ENCODE data around the gene PLCXD1. TPM values are rescaled to one million over a fixed set of nuclear protein-coding genes. Genes with fewer than 3 reads are reported as not detected.

PLCXD1 gene
- total and polyA plus RNA-seq, 4 donors: 2.6 to 25.7 (median 12.8) TPM

DNA sequence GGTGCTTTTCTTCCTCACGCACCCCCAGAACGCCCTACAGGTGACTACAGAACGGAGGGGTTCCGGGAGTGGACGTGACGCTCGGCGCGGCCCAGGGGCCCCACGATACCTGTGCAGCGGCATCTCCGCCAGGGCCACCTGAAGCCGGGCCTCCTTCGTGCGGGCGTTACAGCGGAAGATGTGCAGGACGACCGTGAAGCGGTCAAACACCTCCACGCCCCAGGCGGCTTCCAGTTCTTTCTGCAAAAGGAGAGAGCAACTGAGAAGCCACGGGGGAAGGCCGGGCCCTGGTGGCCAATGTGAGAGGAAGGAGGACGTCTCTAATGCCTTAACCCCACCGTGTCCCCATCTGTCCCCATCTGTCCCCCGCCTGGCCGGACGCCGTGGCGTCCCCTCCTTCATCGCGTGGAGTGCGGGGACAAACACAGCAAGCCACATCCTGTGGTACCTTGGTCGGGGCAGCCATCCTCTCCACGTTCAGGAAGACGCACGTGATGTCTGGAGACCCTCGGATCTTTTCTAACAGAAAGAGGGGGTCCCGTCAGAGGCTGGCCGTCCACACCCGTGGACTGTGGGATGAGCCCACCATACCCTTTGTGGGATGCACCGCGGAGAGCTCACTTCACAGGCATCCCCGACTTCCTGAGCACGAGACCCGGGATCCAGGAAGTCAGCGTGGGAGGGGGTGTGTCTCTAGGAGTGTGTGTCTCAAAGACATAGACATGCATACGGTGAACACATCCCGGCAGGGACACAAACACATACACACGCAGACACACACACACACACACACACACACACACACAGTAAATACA is 33.8 kb downstream of the PLCXD1 start:
- Histone ChIP-seq H3K27me3 (ENCODE audit: control insufficient read depth in 4 of 4, insufficient read depth in 4 of 4, low read length in 3 of 4) (no peaks in the 10 kb centered on the region), H3K9me3 (ENCODE audit: control insufficient read depth in 4 of 4, low read length in 3 of 4) (no peaks in the 10 kb centered on the region), H3K4me1 (ENCODE audit: control insufficient read depth in 4 of 4, insufficient read depth in 4 of 4, low read length in 3 of 4) (peaks cover 2 to 11% (median 6%) of the 10 kb centered on the region in 4 donors), H3K4me3 (ENCODE audit: low read depth in 1 of 3, low read length in 3 of 3) (no peak overlapping the region), H3K27ac (ENCODE audit: low read depth in 1 of 2, low read length in 2 of 2) (no peak overlapping the region), H3K9ac (ENCODE audit: low read depth in 1 of 2, low read length in 2 of 2) (no peak overlapping the region), H3K36me3 (ENCODE audit: control insufficient read depth in 4 of 4, insufficient read depth in 3 of 4, low read depth in 1 of 4, low read length in 3 of 4) (peaks cover 7 to 46% (median 34%) of the 10 kb centered on the region in 4 donors)
- TF ChIP-seq HNF4G (IDR thresholded peaks at IDR 0.05) (no peak), FOXA1 (IDR thresholded peaks at IDR 0.05) (no peak), EGR1 (IDR thresholded peaks at IDR 0.05; ENCODE audit: low read depth in 2 of 2) (no peak), TAF1 (conservative IDR thresholded peaks at IDR 0.05) (no peak), FOXA2 (IDR thresholded peaks at IDR 0.05) (no peak), YY1 (IDR thresholded peaks at IDR 0.05) (no peak), GABPA (IDR thresholded peaks at IDR 0.05 in 1 of 2, conservative IDR thresholded peaks at IDR 0.05 in 1 of 2) (no peak), HNF4A (conservative IDR thresholded peaks at IDR 0.05) (no peak), NR2F2 (IDR thresholded peaks at IDR 0.05) (no peak), SP1 (IDR thresholded peaks at IDR 0.05) (no peak), RAD21 (IDR thresholded peaks at IDR 0.05) (no peak), JUND (IDR thresholded peaks at IDR 0.05) (no peak)
- TF ChIP-seq, protein P1, sequence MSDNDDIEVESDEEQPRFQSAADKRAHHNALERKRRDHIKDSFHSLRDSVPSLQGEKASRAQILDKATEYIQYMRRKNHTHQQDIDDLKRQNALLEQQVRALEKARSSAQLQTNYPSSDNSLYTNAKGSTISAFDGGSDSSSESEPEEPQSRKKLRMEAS (IDR thresholded peaks at IDR 0.05): no peak
- TF ChIP-seq, protein P2, sequence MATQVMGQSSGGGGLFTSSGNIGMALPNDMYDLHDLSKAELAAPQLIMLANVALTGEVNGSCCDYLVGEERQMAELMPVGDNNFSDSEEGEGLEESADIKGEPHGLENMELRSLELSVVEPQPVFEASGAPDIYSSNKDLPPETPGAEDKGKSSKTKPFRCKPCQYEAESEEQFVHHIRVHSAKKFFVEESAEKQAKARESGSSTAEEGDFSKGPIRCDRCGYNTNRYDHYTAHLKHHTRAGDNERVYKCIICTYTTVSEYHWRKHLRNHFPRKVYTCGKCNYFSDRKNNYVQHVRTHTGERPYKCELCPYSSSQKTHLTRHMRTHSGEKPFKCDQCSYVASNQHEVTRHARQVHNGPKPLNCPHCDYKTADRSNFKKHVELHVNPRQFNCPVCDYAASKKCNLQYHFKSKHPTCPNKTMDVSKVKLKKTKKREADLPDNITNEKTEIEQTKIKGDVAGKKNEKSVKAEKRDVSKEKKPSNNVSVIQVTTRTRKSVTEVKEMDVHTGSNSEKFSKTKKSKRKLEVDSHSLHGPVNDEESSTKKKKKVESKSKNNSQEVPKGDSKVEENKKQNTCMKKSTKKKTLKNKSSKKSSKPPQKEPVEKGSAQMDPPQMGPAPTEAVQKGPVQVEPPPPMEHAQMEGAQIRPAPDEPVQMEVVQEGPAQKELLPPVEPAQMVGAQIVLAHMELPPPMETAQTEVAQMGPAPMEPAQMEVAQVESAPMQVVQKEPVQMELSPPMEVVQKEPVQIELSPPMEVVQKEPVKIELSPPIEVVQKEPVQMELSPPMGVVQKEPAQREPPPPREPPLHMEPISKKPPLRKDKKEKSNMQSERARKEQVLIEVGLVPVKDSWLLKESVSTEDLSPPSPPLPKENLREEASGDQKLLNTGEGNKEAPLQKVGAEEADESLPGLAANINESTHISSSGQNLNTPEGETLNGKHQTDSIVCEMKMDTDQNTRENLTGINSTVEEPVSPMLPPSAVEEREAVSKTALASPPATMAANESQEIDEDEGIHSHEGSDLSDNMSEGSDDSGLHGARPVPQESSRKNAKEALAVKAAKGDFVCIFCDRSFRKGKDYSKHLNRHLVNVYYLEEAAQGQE (IDR thresholded peaks at IDR 0.05): no peak
- TF ChIP-seq, protein P3, sequence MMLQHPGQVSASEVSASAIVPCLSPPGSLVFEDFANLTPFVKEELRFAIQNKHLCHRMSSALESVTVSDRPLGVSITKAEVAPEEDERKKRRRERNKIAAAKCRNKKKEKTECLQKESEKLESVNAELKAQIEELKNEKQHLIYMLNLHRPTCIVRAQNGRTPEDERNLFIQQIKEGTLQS (IDR thresholded peaks at IDR 0.05): no peak
- TF ChIP-seq, protein P4, sequence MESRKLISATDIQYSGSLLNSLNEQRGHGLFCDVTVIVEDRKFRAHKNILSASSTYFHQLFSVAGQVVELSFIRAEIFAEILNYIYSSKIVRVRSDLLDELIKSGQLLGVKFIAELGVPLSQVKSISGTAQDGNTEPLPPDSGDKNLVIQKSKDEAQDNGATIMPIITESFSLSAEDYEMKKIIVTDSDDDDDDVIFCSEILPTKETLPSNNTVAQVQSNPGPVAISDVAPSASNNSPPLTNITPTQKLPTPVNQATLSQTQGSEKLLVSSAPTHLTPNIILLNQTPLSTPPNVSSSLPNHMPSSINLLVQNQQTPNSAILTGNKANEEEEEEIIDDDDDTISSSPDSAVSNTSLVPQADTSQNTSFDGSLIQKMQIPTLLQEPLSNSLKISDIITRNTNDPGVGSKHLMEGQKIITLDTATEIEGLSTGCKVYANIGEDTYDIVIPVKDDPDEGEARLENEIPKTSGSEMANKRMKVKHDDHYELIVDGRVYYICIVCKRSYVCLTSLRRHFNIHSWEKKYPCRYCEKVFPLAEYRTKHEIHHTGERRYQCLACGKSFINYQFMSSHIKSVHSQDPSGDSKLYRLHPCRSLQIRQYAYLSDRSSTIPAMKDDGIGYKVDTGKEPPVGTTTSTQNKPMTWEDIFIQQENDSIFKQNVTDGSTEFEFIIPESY (IDR thresholded peaks at IDR 0.05): no peak
- TF ChIP-seq, protein P5, sequence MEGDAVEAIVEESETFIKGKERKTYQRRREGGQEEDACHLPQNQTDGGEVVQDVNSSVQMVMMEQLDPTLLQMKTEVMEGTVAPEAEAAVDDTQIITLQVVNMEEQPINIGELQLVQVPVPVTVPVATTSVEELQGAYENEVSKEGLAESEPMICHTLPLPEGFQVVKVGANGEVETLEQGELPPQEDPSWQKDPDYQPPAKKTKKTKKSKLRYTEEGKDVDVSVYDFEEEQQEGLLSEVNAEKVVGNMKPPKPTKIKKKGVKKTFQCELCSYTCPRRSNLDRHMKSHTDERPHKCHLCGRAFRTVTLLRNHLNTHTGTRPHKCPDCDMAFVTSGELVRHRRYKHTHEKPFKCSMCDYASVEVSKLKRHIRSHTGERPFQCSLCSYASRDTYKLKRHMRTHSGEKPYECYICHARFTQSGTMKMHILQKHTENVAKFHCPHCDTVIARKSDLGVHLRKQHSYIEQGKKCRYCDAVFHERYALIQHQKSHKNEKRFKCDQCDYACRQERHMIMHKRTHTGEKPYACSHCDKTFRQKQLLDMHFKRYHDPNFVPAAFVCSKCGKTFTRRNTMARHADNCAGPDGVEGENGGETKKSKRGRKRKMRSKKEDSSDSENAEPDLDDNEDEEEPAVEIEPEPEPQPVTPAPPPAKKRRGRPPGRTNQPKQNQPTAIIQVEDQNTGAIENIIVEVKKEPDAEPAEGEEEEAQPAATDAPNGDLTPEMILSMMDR (IDR thresholded peaks at IDR 0.05; ENCODE audit: low read depth, low read length, missing input control): no peak
- 90% methylated on average over 51 of the region's 51 CpGs for WGBS
- DNase-seq (ENCODE audit: low spot score): no peak

Measured in liver (tissue), 9 donors.